Esophagus muscularis mucosa (tissue), 4 donors: ENCODE results near the gene THRB.

Experiments
- EP300 ChIP-seq: sonication (generic); formaldehyde crosslinking; IDR thresholded peaks from one replicate; pipeline ENCODE4 v1.6.1; 2017; ENCODE audit warnings: antibody characterized with exemption
- POLR2A ChIP-seq: fragments of 450-650 bp; IDR thresholded peaks from one replicate; pipeline ENCODE4 v1.6.1; 2017; ENCODE audit warnings: antibody characterized with exemption, moderate library complexity, mild to moderate bottlenecking, low read depth
- POLR2AphosphoS5 ChIP-seq, 2 donors: sonication (generic); formaldehyde crosslinking; IDR thresholded peaks; one replicate each; pipeline ENCODE4 v1.6.1; 2017; ENCODE audit warnings: antibody characterized with exemption in 2 of 2
- TF ChIP-seq, protein P1 (sequence below), 3 experiments: fragments of 200-600 bp in 2 of 3; fragments of 450-650 bp in 1 of 3; sonication (generic) in 2 of 3; IDR thresholded peaks; one replicate each; pipeline ENCODE4 v1.5.1; 2017 to 2019; ENCODE audit warnings: antibody characterized with exemption in 3 of 3, mild to moderate bottlenecking in 2 of 3, moderate library complexity in 1 of 3

DNA sequence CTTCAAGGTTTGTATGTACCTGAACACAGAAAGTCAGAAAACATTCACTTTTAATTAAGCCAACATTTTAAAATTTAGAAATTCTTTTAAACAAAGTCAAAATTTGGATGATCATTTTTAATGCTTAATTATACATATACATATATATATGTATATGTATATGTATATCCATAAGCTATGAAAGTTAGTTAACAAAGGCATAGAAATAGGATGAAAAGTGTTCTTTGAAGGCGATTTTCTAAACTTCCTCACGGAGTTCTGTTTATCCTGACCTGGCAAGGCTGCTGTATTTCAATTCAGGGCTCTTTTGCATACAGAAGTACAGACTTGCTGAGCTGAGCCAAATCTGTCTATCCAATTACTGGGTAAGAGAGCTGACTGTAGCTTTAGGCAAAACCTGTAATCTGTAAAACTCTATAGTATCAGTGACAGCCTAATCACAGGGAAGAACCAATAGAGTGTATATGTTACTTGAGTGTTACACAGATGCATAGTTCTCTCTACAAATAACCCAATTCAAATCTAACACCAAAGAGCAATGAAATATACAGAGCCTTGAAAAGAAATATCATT lies 32.1 kb upstream of the THRB start:
- TF ChIP-seq, protein P1, sequence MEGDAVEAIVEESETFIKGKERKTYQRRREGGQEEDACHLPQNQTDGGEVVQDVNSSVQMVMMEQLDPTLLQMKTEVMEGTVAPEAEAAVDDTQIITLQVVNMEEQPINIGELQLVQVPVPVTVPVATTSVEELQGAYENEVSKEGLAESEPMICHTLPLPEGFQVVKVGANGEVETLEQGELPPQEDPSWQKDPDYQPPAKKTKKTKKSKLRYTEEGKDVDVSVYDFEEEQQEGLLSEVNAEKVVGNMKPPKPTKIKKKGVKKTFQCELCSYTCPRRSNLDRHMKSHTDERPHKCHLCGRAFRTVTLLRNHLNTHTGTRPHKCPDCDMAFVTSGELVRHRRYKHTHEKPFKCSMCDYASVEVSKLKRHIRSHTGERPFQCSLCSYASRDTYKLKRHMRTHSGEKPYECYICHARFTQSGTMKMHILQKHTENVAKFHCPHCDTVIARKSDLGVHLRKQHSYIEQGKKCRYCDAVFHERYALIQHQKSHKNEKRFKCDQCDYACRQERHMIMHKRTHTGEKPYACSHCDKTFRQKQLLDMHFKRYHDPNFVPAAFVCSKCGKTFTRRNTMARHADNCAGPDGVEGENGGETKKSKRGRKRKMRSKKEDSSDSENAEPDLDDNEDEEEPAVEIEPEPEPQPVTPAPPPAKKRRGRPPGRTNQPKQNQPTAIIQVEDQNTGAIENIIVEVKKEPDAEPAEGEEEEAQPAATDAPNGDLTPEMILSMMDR (IDR thresholded peaks at IDR 0.05), result no peak
- TF ChIP-seq POLR2AphosphoS5 (IDR thresholded peaks at IDR 0.05) (no peak), POLR2A (no peak), EP300 (no peak)
